HG02623 (cell line): ENCODE measurements around the gene GTF2E1.

ENCODE experiments used
- ATAC-seq: cut with Tn5 transposase; IDR thresholded peaks from one replicate; pipeline ENCODE4 v1.9.1; 2021; ENCODE audit warnings: moderate library complexity; ENCODE audit not compliant: unreplicated experiment

Gene GTF2E1

DNA sequence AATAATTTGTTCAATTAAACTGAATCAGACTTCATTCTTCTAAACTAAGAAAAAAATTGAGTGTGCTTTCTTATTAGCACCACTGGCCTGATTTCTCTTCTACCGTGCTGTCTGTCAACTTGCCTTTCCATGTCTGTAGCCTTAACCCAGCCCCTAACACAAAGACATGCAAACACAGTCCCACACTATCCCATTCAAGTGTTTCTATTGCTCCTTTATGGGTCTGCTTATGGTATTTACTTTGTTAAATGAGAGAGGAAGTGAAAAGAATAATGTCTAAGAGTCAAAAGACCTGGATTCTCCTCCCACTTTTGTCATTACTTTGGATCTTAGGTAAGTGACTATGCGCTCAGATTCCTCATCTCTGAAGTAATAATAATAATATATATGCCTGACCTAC, 55.3 kb downstream of the GTF2E1 start:
- no peak for ATAC-seq

DNA sequence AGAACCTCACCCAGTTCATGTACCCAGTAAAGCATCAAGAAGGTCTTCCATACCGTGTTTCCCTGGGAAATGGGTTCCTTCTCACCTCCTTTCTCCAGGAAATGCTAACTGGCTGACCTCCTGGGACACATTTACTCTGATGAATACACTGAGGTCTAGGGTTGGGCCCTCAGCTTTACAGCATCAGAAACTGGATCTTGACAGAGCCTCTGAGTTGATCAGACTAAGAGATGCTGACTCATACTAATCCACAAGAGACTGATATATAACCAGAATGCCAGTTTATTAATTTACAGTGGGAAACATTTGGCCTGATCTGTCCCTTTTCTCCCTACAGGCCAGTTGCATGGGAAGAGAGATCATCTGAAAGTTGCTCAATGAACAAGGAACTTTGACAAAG, 55.8 kb downstream of the GTF2E1 start:
- no peak for ATAC-seq

DNA sequence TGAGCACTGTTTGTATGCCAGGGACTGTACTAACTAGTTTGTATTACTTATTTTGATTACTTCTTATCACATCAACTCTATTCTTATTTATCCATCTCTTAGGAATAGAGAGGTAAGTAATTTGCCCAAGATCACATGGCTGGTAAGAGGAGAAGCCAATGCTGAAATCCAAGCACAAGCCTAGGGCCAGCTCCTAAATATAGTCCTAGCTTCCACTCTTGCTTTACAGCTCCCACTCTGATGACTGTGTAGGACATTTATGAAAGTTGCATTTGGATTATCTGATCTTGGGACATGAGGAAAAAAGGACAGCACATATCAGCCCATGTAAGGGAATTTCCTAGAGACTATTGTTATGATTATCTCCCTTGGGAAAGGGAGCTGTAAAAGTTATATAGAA, 58.1 kb downstream of the GTF2E1 start:
- no peak for ATAC-seq

DNA sequence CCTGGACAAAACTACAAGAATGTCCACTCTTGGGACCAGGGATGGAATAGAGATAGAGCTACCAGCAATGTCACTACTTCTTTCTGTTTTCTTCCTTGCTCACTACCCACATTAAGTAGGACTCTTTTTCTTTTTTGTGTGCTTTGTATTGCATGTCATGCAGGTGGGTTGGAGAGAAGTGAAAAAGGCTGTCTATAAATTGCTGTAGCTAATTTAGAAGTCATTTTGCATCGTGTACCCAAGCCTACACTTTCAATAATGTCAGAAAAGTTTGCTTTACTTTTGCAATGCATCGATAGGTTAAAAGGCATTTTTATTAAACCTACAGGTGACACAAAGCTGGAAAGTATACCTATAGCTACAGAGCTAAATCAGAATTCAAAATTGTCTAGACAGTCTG, 58.9 kb downstream of the GTF2E1 start:
- ATAC-seq = peak; percentile 68

DNA sequence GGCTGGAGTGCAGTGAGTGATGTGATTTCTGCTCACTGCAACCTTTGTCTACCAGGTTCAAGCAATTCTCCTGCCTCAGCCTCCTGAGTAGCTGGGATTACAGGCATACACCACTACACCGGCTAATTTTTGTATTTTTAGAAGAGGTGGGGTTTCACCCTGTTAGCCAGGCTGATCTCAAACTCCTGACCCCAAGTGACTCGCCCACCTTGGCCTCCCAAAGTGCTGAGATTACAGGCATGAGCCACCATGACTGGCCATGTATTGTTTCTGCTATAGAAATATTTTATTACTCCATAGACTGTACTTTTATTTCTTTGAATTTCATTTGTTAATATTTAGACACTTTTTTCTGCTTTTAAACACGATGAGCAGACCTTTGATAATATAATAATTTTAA, 60.4 kb downstream of the GTF2E1 start:
- no peak for ATAC-seq

DNA sequence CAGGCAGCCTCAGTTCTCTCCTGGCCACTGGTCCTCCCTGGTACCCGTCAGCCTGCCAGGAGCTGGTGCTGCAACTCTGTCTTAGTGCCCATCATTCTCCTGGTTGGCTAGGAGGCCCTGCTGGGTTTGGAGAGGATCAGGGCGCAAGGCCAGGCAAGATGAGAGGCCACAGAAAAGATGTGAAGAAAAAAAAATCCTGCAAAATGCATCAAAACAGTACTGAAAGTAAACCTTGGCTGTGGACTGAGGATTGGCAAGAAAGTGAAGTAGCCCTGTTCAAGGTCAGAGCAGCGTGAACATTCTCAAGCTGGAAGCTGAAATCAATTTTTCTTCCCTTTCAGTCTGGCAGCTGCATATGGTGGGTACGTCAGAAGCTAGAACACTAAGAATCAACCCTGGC, 74.2 kb downstream of the GTF2E1 start:
- no peak for ATAC-seq

DNA sequence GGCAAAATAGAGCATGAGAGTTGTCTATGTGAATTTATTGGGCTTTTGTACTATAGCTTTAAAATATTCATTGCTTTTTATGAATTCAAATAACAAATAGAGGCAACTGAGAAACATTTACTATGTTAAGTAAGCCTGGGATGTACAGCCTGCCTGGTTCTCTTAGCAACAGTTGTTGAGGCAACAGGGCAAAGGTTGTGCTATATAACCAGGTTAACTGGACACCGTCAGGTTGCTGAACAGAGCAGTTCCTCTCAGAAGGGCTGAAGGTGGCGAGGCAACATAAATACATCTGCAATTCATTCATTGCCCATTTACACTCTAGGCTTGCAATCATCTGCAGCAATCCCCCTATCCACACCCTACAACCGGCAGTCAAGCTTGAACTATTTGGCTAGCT, 78.2 kb downstream of the GTF2E1 start:
- ATAC-seq = no peak

DNA sequence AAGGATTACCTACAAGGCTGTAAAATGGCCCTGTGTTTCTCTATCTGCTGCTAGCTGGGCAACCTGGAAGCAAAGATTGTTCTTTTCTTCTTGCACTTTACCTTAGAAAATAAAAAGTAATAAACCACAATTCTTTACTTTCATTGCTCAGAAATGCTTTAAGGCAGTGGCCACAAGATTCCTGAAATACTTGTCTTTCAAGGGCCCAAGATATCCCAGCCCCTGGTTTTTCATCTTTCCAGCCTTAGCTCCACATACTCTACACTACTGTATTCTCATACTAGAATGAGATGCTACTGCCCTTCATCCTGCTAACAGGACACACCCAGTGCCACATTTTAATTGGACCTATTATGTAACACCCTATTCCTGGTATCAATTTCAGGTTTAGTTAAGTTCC, 78.9 kb downstream of the GTF2E1 start:
- ATAC-seq = no peak

DNA sequence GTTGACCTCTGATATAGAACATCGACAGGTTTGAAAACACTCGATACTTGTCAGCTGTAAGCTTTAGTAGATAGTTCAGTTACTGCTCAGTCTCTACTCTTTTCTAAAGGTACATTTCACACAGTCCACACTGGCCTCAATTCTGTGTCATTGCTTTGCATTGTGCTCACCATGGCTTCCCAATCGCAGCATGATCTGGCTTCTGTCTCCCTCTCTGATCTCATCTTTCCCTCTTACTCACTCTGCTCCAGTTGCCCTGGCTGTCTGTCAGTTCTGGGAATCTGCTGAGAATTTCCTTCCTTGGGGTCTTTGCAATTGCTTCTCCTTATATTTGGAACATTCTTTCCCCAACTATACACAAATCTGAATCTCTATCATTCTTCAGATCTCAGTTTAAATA, 80.6 kb downstream of the GTF2E1 start:
- no peak for ATAC-seq

DNA sequence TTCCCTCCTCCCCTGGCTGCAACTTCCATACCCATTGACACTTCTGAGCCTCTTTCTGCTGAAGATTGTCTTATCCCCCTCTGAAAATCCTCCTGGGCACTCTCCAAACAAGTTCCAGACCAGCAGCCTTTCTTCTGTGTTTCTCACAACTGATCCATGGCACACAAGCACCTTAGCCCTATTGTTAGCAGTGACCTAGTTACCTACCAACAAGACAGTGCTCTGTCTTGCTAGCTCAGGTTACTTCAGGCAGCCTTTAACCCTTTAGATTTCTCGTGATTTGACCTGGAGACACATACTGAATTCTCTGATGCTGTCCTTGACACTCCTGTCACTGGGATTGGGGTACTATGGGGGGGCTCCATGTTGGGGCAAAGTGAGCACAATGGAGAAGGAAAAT, 82.1 kb downstream of the GTF2E1 start:
- no peak for ATAC-seq

DNA sequence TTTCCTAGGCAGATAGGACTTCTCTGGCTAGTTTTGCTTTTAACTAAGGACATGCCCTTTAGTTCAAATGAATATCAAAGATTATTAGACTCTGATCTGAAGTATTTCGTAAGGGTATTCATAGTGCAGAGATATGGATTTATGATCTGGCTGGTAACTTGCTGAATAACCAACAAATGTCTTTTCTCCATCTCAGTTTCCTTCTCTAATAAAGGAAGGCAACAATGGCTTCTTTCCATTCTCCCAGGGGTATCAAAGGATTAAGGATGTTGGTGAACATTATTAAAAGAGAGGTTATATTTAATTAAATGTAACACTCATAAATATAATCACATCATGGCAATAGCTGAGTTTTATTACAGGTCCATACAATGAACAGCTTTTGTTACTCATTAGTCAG, 86.3 kb downstream of the GTF2E1 start:
- no peak for ATAC-seq

DNA sequence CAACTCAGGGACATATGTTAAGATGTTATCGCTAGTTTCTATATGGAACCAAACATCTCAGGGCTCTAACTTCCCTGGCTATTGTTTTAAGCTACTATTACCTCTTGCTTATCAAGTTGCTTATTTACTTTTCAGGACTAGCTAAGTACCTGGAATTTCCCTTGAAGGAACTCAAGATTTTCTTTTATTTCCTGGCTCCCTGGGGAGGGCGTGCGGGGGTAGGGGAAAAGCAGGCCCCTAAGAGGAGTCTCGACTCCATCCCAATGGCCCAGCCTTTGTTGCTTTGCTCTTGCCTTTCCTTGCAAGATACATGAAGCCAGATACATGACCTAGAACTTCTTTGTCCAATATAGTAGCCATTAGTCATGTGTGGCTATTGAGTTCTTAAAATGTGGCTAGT, 88.5 kb downstream of the GTF2E1 start:
- ATAC-seq = no peak
